Measurements from ENCODE around the gene DPP4.

Gene DPP4

DNA sequence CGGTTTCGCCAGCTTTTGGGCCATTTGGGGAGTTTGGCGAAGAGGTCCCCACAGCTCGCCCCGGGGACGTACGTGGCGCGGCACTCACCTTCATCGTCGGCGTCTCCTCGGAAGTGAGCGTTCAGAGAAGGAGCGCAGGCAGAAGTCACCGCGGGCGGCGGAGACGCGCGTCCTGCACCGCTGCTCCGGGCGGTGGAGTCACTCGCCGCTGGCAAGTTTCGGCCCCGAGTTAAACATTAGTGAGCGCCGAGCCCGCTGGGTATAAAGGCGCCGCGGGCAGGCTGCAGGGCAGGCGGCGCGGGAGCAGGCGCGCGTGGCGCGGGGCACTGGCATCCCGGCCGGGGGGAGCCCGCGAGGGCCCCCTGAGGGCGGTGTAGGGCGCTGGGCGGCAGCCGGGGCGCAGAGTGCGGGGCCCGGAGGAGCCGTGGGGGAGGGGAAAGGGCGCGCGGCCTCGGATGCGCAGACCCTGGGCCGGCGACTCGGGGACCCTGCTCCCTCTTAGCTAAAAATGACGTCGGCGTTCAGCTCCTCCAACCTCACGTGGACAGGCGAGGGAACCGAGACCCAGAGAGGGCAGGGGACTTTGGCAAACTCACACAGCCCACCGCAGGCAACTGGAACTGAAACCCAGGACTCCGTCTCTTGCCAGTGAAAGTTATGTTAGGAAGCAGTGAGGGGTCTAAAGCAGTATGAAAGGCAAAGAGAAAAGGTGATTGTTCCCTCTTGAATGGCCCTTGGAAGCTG lies at the start of gene DPP4:
Gene DPP4 (minus strand): TSS at position 328 of the 744 bp plus-strand sequence. CDS start 234 bp downstream, at position 94.
- Mint-ChIP-seq H3K9me3 (peaks cover 24% of the 10 kb centered on the region), H3K36me3 (peaks cover 70% of the 10 kb centered on the region), H3K27ac (peak within 1 kb of the TSS; percentile 94), H3K27me3 (no peaks in the 10 kb centered on the region), H3K4me1 (peaks cover 53% of the 10 kb centered on the region), H3K4me3 (peak within 1 kb of the TSS; percentile 97)
- peak; percentile 71 for DNase-seq
- CTCF ChIA-PET, result interaction anchor here (0.7 to 1.8 kb wide), 11 partner anchors 13 to 126 kb away, joined by 3 to 7 read pairs (median 3); no protein-coding TSS in a partner anchor

DNA sequence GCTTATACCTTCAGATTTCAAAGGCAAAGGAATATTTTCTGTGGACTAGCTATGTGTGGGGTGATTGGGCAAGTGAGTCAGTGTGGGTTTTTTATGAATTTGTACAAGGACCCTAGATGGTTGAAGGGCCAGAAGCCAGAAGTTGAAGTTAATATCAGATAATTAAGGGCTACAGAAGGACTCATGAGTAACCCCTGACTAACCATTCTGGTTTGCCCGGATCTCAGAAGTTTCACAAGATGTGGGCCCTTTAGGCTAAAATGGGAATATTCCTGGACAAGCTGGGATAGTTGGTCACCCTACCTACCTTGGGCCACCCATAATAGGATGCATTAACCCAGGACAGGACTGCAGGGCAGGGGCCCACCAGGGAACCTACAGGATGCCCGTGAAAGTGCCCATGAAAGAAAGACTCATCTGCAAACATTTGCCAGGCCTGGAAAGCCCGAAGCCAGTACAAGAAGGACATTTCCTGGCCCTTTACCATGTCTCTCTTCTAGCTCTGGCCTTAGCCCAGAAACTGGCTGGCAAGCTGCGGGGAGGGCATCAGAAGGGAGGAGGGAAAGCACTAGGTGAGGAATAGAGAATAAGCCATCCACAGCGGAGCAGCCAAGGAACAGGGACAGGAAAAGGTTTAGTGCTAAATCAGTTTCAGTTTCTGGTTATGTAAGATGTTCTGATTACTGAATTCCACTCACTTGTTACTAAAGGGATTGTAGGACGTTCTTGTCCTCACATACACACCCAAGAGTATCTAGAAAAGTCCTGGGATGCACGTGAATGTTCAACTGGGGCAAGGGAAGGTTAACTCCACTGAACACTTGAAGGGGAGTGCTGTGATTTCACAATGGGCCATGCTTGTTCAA lies 44.4 kb upstream of the DPP4 start:
- CTCF ChIA-PET, result interaction anchor here (1.4 kb wide), 1 partner anchor 532 kb away, joined by 5 read pairs; no protein-coding TSS in a partner anchor
- no peak overlapping the region for H3K27ac Mint-ChIP-seq

DNA sequence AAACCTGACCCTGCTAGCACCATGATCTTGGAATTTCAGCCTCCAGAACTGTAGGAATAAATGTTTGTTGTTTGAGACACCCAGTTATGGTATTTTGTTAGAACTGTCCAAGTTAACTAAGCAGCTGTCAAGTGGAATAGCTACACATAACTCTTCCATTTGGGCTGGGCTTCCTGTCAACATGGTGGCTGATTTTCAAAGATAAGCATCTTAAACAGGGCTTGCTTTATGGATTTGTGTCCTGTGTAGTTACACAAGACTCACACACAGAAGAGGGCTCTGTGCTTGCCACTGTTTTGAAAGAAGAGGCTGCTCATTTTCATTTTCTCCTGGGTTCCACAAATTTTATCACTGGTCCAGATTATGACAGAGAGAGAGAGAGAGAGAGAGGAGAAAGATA lies 42.3 kb upstream of the DPP4 start:
- Mint-ChIP-seq H3K4me3 (no peak overlapping the region), H3K27me3 (no peaks in the 10 kb centered on the region), H3K27ac (no peak overlapping the region), H3K36me3 (peaks cover 9% of the 10 kb centered on the region), H3K9me3 (peaks cover 14% of the 10 kb centered on the region), H3K4me1 (peaks cover 20% of the 10 kb centered on the region)
- DNase-seq, result no peak
- CTCF ChIA-PET, result interaction anchor here (0.7 kb wide), 1 partner anchor 55 kb away, joined by 3 read pairs; no protein-coding TSS in a partner anchor

More for the DNA sequence above, 44.4 kb upstream of the DPP4 start:
- Mint-ChIP-seq H3K9me3 (peaks cover 14% of the 10 kb centered on the region), H3K27me3 (no peaks in the 10 kb centered on the region), H3K4me3 (no peak overlapping the region), H3K36me3 (peaks cover 9% of the 10 kb centered on the region), H3K4me1 (peaks cover 16% of the 10 kb centered on the region)
- DNase-seq, result no peak

DNA sequence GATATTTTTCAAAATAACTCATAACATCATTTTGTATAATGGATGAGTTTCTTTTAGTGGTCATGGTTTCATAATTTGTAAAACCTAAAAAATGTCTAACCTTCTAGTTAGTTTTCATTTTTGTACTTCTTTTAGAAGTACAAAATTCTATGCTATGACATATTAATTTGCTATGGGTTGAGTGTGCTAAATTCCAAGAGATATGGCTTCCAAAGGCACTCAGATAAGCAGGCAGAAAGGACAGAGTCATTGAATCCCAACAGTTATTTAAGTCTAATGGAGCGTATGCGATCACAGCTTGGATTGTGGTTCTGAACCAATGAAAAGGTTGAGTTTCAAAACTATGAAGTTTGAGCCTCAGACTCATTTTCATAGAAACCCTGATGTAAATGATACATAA lies 41.1 kb upstream of the DPP4 start:
- peaks cover 14% of the 10 kb centered on the region for H3K9me3 Mint-ChIP-seq
- H3K27me3 Mint-ChIP-seq, result no peaks in the 10 kb centered on the region
- DNase-seq, result no peak
- peaks cover 9% of the 10 kb centered on the region for H3K36me3 Mint-ChIP-seq
- CTCF ChIA-PET, result no interaction called here
- H3K4me1 Mint-ChIP-seq, result peaks cover 20% of the 10 kb centered on the region
- no peak overlapping the region for H3K4me3 Mint-ChIP-seq
- H3K27ac Mint-ChIP-seq, result no peak overlapping the region

DNA sequence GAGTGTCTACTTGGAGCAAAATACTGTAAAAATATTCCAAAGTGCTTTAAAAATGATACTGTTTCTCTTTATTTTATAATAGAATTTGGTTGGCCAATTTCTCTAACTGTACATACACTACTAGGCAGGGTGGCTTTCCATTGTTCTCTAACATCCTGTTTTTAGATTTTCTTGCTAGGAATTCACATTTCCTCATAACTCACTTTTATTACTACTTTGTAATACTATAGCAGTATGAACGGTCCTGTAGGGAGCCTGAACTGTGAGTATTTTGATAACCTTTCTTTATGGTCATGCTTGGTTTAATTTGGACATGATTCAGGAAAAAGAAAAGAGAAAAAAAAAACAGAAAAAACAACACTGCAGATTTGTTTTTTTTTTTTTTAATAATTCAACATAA lies 40.3 kb upstream of the DPP4 start:
- Mint-ChIP-seq H3K9me3 (peaks cover 14% of the 10 kb centered on the region), H3K36me3 (peaks cover 9% of the 10 kb centered on the region), H3K27ac (no peak overlapping the region), H3K27me3 (no peaks in the 10 kb centered on the region), H3K4me1 (peaks cover 20% of the 10 kb centered on the region), H3K4me3 (no peak overlapping the region)
- no peak for DNase-seq
- CTCF ChIA-PET, result no interaction called here

DNA sequence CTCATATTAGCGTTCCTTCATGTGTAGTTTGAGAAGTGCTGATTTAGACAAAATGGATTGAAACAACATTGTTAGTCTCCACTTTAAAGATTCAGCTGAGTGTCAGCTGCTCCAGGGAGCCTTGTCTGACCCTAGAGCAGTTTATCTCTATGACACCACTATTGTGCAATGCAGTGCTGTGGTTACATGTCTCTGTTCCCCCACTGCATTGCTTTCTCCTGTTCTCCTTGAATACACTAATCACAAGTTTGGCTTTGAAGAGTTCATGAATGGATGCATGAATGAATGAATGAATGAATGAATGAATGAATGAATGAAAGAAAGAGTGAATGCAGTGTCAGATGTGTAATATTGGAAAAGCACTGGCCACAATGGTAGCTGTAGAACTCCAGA lies 39.8 kb upstream of the DPP4 start:
- CTCF ChIA-PET, result interaction anchor here (0.8 kb wide), 1 partner anchor 9 kb away, joined by 3 read pairs; no protein-coding TSS in a partner anchor
- Mint-ChIP-seq H3K27me3 (no peaks in the 10 kb centered on the region), H3K4me3 (no peak overlapping the region), H3K4me1 (peaks cover 19% of the 10 kb centered on the region), H3K36me3 (peaks cover 9% of the 10 kb centered on the region), H3K27ac (no peak overlapping the region), H3K9me3 (peaks cover 14% of the 10 kb centered on the region)
- no peak for DNase-seq

DNA sequence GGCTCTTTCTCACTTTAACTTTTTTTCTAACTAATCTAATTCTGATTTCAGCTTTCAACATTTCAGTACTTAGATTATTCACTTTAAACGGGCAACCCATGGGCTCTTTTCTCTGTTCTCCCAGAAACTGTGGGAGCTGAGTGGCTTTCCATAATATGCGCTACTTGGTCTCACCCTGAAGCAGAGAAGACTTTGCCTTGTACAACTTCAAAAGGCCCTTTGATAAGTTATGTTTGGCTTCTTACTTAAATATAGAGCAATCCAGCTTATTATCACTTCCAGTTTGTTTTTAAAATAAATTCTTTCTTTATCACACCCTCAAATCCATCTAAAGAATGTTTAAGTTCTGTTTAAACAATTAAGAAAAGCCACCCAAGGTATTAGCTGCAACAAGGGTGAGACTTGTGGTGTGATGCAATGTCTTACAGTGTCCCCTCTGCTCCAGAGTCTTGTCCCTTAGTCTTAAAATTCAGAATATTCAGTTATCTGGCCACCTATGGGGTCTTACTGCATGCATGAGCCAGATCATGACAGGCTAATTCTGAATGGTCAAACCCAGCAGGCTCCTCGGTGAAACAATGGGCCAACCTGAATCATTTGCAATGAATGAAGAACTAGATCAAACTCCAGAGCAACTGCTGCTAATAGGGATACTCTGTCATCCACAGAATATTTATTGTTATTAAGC lies 39.2 kb upstream of the DPP4 start:
- H3K4me1 Mint-ChIP-seq, result peaks cover 14% of the 10 kb centered on the region
- no peak for DNase-seq
- peaks cover 14% of the 10 kb centered on the region for H3K9me3 Mint-ChIP-seq
- CTCF ChIA-PET, result interaction anchor here (0.8 kb wide), 1 partner anchor 10 kb away, joined by 3 read pairs; no protein-coding TSS in a partner anchor
- no peak overlapping the region for H3K27ac Mint-ChIP-seq
- H3K27me3 Mint-ChIP-seq, result no peaks in the 10 kb centered on the region
- peaks cover 9% of the 10 kb centered on the region for H3K36me3 Mint-ChIP-seq
- H3K4me3 Mint-ChIP-seq, result no peak overlapping the region

DNA sequence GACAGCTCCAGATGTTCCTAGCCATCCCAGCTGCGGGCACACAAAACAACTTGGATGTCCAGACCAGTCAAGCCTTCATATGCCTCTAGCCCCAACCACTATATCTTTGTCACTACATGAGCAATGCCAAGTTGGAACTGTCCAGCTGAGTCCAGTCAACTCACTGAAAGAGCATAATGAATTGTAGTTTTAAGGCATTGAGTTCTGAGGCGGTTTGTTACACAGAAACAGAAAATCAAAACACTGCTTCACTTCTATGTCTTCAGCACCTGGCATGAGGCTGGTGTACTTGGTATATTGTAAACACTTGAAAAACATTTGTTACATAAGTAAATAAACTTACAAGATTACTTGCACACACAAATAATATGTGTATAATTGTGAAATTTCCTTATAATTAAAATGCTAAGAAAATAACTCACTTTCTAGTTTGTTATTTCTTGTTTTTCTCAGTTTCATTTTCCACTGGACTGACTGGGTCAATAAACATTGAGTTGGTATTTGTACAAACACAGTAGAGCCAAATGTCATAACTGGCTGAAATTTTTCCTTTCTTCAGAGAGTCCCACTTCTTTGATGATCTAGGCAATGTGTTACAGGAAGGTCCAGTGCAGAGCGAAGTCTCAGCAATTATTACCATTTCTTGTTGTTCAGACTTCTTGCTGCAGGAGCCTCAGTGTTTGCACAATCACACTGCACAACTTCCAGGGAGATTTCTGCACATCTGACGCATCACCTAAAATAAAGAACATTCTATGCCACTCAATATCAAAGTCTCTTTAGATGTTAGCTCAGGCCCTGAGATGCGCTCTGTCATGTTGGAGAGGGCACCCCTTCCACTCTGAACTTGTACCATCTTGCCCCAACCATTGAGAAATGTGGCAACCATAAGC lies 38.2 kb upstream of the DPP4 start:
- Mint-ChIP-seq H3K27ac (no peak overlapping the region), H3K4me3 (no peak overlapping the region), H3K36me3 (peaks cover 9% of the 10 kb centered on the region), H3K9me3 (peaks cover 14% of the 10 kb centered on the region), H3K4me1 (peaks cover 14% of the 10 kb centered on the region), H3K27me3 (no peaks in the 10 kb centered on the region)
- CTCF ChIA-PET, result interaction anchor here (0.6 kb wide), 1 partner anchor 525 kb away, joined by 3 read pairs; no protein-coding TSS in a partner anchor
- DNase-seq, result no peak

DNA sequence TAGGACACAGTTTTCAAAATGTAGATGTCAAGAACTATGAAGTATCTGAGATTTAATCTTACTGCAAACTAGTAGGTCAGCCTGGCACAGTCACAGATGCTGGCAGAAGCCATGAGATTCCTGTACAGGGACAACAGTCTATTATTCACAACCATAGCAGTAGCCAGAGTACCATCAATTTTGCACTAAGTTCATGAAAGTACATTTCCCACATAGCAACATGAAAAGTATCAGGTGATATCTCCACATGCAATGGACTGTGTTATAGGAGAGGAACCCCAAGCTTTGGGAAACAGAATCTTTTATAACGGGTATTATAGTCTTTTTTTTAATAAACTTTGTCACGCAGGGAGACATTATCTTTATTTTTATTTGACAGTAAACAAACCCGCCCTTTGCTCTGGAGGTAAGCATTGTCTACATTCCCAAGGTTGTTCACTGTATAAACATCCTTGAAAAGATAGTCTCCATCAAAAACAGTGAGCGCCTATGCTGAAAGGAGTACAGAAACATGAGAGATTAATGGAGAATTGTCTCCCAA lies 33.4 kb upstream of the DPP4 start:
- H3K27ac Mint-ChIP-seq, result no peak overlapping the region
- H3K4me3 Mint-ChIP-seq, result no peak overlapping the region
- peaks cover 2% of the 10 kb centered on the region for H3K4me1 Mint-ChIP-seq
- peaks cover 4% of the 10 kb centered on the region for H3K27me3 Mint-ChIP-seq
- DNase-seq, result no peak
- CTCF ChIA-PET, result no interaction called here
- H3K9me3 Mint-ChIP-seq, result no peaks in the 10 kb centered on the region
- H3K36me3 Mint-ChIP-seq, result no peaks in the 10 kb centered on the region

DNA sequence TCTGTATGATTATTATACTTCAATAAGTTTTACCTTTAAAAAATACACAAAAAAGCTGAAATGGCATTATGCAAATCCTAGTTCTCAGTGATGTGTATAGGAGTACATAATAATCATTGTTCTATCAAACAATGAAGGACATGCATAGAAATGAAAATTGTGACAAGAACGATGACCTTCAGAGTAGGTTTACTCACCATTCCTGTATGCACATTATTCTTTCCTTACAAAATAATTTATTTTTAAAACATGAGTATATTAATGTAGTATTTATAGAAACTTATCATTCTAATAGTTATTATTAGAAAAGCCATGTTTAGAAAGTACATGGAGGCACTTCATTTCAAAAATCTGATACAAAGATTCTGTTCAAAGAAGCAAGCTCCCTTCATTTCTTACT lies 32.7 kb upstream of the DPP4 start:
- Mint-ChIP-seq H3K36me3 (no peaks in the 10 kb centered on the region), H3K27me3 (peaks cover 4% of the 10 kb centered on the region), H3K4me3 (no peak overlapping the region), H3K9me3 (no peaks in the 10 kb centered on the region), H3K4me1 (no peaks in the 10 kb centered on the region), H3K27ac (no peak overlapping the region)
- CTCF ChIA-PET, result no interaction called here
- DNase-seq, result no peak

DNA sequence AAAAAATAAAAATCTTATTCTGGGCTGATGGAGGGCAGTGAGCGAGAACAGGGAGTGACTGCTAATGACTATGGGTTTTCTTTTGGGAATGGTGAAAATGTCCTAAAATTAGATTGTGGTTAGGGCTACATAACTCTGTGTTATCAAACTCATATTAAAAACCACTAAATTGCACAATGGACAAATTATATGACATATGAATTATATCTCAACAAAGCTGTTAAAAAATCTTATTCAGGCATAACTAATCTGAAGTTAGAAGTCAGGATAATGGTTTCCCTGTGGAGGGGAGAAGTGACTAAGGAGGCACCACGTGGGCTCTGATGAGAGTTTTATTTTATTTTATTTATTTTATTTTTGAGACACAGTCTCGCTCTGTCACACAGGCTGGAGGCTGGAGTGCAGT lies 32.1 kb upstream of the DPP4 start:
- no peak overlapping the region for H3K4me3 Mint-ChIP-seq
- no peaks in the 10 kb centered on the region for H3K4me1 Mint-ChIP-seq
- no peaks in the 10 kb centered on the region for H3K9me3 Mint-ChIP-seq
- no peak overlapping the region for H3K27ac Mint-ChIP-seq
- CTCF ChIA-PET, result interaction anchor here (1.8 kb wide), 1 partner anchor 159 kb away, joined by 3 read pairs; no protein-coding TSS in a partner anchor
- DNase-seq, result no peak
- no peaks in the 10 kb centered on the region for H3K36me3 Mint-ChIP-seq
- peaks cover 4% of the 10 kb centered on the region for H3K27me3 Mint-ChIP-seq

DNA sequence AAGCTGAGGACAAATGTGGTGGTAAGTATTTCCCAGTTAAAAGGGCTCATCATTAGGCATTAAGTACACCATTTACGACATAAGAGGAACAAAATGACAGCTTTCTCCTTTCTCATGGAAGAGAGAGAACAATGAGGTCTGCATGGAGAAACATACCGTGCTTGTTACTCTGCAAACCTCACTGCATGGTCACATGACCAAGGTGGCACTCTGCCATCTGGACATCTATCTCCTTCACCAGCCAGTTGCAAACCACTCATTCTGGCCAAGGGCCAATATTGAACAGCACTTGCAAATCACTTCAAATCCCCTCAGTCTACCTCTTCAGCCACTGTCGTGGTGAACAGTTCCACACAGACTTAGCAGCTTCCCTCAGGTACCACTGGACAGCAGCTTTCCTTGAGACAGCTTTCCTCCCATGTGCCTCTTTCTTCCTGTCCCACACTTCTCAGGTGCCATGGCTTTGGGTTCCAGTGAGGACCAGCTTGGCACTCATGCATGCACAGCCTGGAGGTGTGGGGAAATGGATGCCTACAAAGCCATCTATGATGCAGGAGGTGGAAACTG lies 29.5 kb upstream of the DPP4 start:
- no peak overlapping the region for H3K27ac Mint-ChIP-seq
- CTCF ChIA-PET, result interaction anchor here (0.6 kb wide), 1 partner anchor 46 kb away, joined by 4 read pairs; no protein-coding TSS in a partner anchor
- peaks cover 4% of the 10 kb centered on the region for H3K27me3 Mint-ChIP-seq
- no peak overlapping the region for H3K4me3 Mint-ChIP-seq
- no peak for DNase-seq
- no peaks in the 10 kb centered on the region for H3K4me1 Mint-ChIP-seq
- H3K36me3 Mint-ChIP-seq, result no peaks in the 10 kb centered on the region
- H3K9me3 Mint-ChIP-seq, result no peaks in the 10 kb centered on the region

DNA sequence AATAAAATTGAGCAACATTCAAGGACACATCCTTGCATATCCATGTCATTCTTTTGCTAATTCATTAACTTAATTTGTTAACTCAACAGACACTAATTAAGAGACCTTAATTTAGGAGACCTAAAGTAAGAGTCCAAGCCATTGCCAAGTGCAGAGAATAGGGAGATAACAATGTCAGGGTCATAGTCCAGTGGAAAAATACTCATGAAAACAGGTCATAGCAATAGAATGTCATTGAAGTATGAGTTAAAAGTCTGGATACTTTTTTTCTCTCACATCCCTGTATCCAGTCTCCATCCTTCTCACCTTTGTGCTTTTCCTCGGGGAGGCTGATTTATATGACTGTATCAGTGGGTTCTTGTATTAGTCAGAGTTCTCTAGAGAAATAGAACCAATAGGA lies 26.6 kb upstream of the DPP4 start:
- Mint-ChIP-seq H3K27me3 (peaks cover 4% of the 10 kb centered on the region), H3K27ac (no peak overlapping the region), H3K36me3 (no peaks in the 10 kb centered on the region), H3K4me3 (no peak overlapping the region), H3K4me1 (no peaks in the 10 kb centered on the region), H3K9me3 (no peaks in the 10 kb centered on the region)
- CTCF ChIA-PET, result no interaction called here
- DNase-seq, result no peak
